T47D (cell line): ENCODE measurements around the gene EGF.

ENCODE experiments used
- DNase-seq, 2 experiments: peaks; one replicate each; pipeline versions ENCODE4 v3.0.0 to v3.0.0-alpha.2; 2011 to 2012; ENCODE audit warnings: low read depth in 1 of 2, low spot score in 1 of 2
- JUND ChIP-seq: IDR thresholded peaks from 2 replicates; pipeline ENCODE4 v1.6.1; 2012; ENCODE audit warnings: low read depth
- in situ Hi-C: cut with HindIII; loops from 2 replicates; pipeline ENCODE4 v1.10.0; 2016; ENCODE audit warnings: low sequenced_read_pairs, low pct_unique_long_range_greater_than_20kb

Gene EGF

GRCh38 chr4:110046588-110047049 is 133.9 kb downstream of the EGF start:
- DNase-seq: no peak
- in situ Hi-C loops: no loop called here

GRCh38 chr4:110049951-110050925 is 137.6 kb downstream of the EGF start:
- TF ChIP-seq JUND: no peak
- in situ Hi-C loops: no loop called here
- peak in 1 of 2 experiments; percentile 49 for DNase-seq

More at GRCh38 chr4:110046588-110047049, 133.9 kb downstream of the EGF start:
- TF ChIP-seq JUND: no peak

GRCh38 chr4:110055158-110055768 is 142.6 kb downstream of the EGF start:
- no peak for TF ChIP-seq JUND
- no peak for DNase-seq
- in situ Hi-C loops: no loop called here

GRCh38 chr4:110058677-110059076 is 146.0 kb downstream of the EGF start:
- peak in 1 of 2 experiments; percentile 13 for DNase-seq
- in situ Hi-C loops: no loop called here
- TF ChIP-seq JUND: no peak

- no peak for TF ChIP-seq JUND
- no peak for DNase-seq
- in situ Hi-C loops: no loop called here
These were observed 147.0 kb downstream of the EGF start for GRCh38 chr4:110059556-110060191.

GRCh38 chr4:110061076-110061475 is 148.4 kb downstream of the EGF start:
- no peak for DNase-seq
- in situ Hi-C loops: no loop called here
- no peak for TF ChIP-seq JUND
